Measurements from ENCODE around the gene ARMC3.
A peak's percentile ranks its signal among the peaks of the same experiment; 100 is the strongest.

The ARMC3 gene

DNA sequence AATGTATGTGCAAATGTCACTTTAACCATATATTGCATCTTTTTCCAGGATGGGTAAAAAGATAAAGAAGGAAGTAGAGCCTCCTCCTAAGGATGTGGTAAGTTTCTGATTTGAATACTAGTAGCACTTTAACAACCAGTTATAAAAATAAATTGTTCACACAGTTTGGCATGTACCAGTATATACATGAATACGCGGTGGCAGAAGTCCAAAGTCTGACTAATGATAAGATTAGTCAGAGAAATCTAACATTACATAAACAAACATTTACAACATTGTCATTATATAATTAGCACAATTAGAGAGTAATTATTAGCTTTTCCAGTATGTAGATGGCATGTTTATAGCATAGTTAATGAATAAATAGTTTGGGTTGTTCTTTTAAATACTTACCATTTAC, 4.1 kb downstream of the ARMC3 start:
- no peak for DNase-seq

DNA sequence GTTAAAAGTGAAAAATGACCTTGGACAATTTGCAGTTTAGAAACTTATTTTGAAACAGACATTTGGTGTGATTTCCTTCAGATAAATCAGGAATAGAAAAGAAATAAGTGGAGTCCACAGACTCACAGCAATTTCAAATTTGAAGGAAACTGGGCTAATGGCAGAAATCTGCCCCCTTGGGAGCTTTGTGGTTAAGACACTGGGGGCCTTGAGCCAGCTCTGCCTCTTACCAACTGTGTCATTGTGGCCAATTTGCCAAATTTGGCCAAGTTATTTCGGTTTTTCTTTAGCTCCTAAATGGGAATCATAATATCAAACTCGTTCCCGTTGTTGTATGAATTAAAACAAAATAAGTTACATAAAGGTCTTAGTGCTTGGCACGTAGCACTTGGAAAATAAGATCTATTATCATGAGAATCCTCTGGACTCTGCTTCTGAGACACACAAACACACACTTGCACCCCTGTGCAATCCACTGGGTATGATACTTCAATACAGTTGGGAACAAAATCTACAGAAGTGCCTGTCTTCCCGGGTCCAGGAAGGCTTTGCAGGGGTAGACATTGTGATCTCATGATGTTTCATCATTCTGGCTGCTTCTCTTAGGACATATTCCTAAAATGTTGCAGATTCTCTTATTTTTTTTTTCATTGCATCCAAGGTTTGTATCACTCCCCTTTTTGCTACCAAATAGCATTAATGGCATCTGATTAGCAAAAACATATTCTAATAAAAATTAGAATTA, 4.9 kb downstream of the ARMC3 start:
- DNase-seq = no peak

DNA sequence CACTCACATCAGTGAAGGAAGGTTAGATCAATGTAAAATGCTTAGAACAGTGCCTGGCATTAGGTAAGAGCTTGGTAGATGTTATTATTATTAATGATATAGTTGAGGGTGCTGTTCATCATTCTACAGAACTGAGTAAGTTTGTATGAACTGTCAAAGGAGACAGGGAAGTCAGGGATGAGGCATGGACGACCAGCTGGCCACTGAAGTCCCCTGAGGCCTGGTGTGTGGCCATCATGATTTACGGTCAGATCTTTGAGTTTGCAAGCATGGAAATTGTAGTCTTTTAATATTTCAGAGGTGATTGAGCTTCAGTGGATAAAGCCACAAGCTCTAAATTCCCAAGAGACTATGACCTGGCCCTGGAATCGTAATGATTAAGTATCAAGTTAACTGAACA, 6.9 kb downstream of the ARMC3 start:
- no peak for DNase-seq

DNA sequence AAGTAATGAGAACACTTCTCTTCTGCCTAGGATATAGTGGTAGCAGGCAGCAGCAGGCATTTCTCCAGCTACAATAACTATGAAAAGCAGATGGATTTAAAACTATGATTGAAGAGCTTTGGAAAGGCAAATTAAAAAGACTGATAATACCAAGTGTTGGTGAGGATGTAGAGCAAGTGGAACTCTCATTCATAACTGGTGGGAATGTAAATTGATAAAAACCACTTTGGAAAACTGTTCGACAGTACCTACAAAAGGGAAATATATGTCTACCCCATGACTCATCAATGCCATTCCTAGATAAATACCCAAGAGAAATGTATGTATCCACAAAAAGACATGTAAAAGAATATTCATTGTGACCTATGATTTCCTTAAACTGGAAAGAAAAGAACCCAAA, 14.6 kb downstream of the ARMC3 start:
- no peak for DNase-seq

DNA sequence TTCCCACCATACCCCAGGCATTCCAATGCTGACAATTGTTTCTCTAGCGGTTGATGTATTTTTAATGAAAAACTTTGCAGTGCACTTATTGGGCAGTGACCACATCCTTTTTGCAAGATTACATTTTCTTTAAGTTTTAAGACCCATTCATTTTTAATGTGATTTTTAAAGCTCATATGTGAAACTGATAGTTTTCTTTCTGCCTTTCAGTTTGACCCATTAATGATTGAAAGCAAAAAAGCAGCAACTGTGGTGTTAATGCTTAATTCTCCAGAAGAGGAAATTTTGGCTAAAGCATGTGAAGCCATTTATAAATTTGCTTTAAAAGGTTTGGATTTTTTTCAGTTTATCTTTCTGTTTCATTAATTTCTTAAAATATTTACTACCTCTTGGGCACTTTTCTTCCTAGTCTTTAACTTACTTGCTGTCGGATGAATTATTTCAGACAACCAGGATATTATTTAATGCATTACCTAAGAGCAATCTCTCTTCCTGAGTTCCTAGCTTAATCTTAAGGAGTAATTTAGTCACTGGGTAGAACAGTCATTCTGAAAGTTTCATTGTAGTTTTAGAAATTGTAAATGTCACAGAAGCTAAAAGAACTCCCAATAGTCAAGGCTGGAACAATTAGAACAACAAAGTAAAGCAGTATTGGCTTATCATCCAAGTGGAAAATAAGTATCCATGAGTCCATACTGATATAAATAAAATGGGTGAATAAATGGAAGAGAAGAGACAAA, 18.3 kb downstream of the ARMC3 start:
- no peak for DNase-seq

DNA sequence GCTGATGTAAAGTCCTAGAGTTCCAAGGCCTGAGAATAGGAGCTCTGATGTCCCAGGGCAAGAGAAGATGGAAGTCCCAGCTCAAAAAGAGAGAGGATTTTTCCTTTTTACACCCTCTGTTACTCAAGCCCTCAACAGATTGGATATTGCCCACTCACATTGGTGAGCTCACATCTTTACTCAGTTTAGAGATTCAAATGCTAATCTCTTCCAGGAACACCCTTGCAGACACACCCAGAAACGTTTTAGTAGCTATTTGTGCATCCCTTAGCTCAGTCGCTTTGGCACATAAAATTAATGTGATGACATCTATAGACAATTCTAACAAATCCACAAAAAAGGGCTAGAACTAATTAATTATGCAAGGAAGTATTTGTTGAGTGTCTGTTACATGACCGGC, 27.1 kb downstream of the ARMC3 start:
- no peak for DNase-seq

DNA sequence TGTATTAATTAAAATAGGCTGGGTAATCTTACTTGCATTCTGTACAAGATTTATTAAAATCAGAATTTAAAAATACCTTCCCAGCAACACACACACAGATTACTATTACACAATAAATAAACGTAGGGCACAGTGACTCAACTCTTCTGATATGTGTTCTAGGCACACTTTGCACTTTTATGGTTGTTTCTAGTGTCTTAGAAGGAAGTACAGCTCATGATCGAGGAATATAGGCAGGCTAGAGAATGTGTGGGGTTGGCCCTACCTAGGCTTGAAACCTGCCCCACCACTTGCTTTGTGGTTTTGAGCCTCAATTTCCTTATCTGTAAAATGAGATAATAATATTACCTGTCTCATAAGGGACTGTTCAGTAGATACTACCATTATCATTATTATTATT, 30.5 kb downstream of the ARMC3 start:
- no peak for DNase-seq

DNA sequence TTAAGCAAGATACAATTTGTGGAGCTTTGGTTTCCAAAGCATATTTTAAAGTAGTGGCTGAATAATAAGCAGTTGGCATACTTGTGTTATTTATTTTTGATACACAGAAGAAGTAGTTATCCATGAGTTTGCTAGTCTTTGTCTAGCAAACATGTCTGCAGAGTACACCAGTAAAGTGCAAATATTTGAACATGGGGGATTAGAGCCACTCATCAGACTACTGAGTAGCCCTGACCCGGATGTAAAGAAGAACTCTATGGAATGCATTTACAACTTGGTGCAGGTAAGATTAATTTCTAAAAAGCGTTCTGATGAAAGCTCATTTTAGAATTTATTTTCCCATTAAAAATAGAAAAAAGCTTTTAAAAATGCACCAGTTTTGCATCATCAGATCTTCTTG, 31.4 kb downstream of the ARMC3 start:
- DNase-seq = peak; percentile 8

DNA sequence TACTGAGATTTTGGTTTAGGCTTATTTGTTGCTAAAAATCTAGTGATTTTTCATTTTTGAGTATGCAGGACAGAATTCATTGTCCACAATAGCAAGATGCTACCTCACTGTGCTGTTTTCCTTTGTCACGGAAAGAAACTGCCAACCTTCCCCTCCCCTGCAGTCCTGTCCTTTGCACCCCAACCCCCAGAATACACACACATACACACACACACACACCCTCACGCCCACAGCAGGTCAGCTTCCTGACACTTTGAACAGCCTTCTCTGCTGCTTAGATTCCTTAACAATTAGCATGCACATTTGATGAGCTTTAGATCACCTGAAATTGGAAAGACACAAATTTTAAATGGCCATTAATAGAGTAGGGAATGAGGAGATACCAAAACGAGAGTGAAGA, 32.1 kb downstream of the ARMC3 start:
- DNase-seq = no peak

DNA sequence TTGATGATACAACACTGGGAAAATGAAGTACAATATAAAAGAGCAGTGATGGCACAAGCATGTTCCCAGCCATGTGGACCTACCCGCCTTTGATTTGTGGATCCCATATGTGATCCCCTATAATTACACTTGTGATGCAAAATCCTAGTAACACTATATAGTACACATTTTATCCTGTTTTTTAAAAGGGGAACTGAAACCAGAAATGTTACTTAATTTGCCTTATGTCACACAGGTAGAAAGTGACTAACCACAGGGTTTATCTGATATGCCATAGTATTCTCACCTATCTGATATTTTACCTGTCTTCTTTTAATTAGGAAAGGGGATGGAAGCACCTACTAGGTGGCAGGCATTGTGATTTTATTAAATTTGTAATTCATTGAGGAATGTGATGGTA, 35.0 kb downstream of the ARMC3 start:
- no peak for DNase-seq

DNA sequence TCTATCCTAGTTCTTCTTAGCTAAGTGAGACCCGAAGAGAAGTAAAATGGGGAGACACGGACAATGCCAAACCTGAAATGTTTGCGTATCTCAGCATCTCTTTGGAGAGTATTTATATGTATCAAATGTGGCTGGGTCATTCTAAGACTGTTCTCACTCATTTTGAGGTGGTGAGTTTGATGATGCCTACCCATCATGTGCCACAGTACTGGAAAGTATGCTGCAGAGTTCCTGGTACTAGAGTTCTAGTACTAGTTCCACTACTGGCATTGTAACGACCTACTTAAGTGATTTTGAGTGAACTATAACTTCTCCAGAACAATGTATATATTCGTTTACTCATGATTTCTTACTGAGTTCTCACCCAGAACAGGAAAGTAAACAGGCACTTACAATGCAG, 41.9 kb downstream of the ARMC3 start:
- no peak for DNase-seq

DNA sequence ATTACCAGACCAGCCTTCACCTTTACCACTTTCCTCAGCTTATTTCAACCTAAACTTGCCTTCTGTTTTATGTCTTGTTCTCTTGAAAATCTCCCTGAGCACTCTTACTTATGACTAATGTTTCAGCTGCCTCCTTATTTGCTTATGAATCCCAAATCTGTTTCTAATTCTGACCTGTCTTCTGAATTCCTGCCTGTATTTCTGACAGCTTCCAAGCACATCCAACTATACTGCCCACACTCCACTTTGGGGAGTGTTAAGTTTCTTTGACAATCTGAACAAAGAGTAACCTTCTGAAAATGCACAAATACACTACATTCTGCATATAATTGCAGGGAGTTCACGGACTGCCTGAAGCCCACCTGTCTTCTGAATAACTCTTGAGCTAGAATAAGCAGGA, 48.7 kb downstream of the ARMC3 start:
- DNase-seq = no peak

DNA sequence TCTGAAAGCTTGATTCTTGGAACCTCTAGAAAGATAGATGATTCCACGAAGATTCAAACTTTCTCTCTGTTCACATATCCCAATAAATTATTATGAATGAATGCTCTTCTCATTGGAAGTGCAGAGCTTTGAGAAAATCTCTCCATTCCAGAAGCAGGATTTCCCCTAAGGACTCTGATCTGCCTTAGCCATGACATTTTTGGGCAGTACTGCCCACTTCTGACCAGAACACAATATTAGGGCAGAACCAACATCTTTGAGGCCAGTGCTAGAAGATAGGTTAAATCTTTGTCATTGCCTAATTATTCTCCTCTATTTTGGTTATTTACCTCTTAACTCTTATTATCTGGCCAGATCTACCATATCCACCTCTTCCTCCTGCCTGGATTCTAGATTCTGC, 49.9 kb downstream of the ARMC3 start:
- no peak for DNase-seq

DNA sequence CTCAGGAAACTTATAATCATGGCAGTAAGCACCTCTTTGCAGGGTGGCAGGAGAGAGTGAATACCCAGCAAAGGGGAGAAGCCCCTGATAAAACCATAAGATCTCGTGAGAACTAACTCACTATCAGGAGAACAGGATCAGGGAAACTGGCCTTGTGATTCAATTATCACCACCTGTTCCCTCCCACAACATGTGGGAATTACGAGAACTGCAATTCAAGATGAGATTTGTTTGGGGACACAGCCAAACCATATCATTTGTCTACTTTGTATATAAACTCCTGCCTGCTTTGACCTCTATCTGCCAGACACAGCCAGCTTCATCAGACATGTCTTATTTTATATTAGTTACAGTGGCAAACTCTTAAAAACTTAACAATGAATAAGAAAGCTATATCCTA, 50.4 kb downstream of the ARMC3 start:
- DNase-seq = no peak

DNA sequence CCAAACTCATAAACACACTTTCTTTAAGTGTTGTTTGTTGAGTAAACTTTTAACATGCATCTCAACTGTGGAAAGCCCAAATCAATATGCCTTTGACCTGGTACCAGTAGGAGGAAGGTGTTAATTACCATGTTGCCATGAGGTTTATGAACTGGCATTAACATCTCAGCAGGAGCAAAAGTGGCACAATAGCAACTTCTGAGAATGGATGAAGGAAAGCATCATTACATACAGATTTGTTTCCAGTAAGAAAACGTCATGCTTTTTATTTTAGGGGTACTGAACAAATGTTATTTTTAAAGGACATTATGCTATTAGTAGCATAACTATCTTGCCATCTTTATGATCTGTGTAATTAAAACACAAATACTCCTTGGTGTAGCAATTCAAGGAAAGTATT, 51.1 kb downstream of the ARMC3 start:
- DNase-seq = no peak

DNA sequence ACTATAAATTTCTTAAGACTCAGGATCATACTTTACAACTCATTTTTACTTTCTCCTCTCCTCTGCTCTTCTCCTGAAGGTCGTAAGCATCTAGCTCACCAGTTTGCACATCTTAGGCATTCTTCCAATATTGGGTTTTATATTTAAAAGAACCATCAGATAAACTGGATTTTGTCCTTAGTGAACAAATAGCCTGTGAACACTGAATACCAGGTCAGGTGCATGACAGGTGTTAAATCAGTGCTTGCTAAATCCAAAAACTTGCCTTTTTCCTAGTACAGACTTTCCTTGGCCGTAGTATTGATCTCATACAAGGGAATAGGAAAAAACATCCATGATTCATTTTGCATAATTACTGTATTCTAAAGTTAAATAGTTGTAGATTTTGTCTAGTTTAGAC, 53.0 kb downstream of the ARMC3 start:
- no peak for DNase-seq

DNA sequence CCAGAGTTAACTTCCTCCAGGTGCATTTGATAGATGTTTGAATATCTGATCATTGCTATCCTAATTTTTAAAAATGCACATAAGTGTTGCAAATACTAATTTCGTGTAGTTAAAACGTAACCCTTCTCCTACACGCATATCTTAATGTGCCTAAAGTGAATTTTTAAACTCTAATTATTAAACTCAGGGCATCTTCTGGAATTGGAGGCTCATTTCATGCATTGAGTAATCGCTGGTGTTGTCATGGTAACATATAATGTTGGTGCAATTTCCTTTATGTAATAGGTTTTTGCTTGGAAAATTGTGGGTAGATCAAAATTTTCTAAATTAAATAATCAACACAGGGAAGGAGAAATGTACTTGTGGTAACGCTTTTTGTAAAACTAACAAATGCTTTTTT, 56.2 kb downstream of the ARMC3 start:
- DNase-seq = no peak

DNA sequence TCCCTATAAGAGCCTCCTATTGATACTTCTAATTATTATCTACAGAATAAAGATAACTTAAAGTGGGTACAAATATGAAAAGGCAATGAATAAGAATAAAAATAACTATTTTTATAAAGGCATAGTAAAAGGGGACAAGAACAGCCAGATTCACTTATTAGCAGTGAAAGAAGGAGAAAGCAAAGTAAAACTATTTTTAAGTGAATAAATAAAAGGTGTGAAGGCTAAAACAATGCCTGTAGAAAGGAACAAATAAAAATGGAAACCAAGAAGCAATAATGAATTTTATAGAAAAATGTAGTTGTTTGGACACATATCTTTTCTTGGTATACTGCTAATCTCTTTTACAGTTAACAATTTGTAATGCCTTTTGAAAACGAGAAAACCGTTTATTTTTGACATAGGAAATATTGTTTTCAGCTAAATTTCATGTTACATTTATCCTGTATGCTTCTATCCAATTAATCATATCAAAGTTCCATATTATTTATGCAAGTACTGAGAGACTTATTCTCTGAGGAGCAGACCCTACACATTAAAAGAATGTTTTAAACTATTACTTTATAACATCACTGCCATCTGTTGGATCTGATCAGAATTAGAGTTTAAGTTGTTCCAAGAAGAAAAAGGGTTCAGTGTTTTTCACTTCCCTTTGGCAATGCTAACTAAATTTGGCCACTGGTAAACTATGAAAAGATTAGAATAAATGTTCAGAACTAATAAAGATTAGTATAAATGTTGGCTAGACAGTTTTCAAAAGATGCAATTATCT, 59.1 kb downstream of the ARMC3 start:
- peak; percentile 19 for DNase-seq

DNA sequence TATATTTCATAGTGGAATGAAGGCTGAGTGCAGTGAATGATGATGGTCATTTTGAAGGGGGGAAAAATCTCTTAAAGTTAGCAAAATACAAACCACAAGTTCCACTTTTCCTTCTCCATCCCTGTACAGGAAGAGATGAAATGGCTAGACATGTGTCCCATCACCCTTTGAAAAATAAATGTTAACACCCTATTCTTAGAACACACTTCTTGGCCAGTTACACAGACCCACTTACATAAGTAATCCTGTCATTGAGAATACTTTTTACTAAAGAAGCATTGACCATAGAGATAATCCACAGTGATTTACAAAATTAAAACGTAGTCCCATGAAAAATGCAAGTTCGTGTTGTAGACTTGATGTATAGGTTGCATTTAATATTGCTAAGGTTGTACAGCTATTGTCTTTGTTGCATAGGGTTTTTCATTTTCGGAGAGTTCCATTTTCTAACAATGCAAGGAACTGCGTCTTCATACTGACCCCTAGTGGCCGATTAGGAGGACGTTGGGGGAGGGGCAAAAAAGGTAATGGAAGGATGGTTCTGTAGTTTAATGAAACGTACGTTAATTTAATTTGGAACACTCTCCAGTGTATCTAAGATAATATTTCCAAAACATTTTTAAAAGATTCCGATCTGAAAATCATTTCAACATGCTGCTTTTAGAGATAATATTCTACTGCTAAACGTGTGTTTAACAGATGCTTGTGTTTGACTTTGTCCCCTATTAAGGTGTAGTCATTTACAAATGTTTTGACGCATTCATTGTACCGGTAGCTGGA, 60.9 kb downstream of the ARMC3 start:
- DNase-seq = peak; percentile 69

DNA sequence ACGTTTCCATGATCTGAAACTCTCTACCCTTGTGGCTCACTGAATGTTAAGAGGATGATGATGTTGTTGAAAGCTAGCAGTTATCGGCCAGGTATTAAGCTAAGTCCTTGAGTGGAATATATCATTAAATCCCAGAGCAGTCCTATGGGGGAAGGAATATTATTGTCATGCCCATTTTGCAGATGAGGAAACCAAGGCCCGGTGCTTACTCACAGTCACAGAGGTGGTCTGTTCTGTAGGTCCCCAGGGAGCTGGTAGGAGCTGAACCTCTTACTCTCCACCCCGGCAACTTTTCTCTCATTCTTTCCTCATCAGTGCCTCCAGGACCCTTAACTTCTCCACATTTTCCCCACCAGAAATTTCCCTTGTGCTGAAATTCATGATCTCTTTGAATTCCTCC, 62.6 kb downstream of the ARMC3 start:
- DNase-seq = no peak

DNA sequence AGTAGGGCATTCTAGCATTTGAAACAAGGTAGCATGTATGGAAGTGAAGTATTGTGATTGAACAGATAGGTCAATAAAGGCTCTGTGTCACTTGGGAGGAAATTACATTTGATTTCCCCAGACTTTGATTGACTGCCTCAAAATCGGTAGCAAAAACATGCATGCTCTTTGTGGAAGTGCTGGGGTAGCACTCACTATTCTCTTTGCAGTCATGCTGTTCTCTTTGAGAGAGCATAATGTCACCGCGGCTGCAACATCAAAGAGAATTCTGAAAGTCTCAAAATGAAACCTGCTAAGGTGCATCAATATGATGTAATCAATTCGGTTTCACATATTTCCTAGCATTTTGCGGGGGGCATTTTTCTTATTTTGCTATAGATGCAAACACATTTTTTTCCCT, 64.2 kb downstream of the ARMC3 start:
- peak; percentile 45 for DNase-seq

DNA sequence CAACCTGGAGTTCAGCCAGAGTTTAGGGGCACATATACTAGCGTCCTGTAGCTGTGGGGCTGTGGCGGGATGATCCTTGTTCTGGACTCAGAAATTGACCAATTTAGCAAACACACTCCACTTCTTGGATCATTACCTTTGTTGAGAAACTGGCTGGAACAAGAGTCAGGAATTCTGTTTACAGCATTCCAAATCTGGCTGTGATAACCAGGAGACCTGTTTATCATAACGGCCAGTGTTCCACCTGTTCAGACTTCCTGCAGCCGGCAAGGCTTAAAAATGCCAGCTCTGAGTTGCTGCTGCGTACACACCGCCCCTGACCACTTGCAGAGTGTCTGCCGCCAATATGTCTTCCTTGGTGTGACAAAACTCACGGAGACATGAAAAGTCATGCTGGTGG, 64.8 kb downstream of the ARMC3 start:
- peak; percentile 21 for DNase-seq

DNA sequence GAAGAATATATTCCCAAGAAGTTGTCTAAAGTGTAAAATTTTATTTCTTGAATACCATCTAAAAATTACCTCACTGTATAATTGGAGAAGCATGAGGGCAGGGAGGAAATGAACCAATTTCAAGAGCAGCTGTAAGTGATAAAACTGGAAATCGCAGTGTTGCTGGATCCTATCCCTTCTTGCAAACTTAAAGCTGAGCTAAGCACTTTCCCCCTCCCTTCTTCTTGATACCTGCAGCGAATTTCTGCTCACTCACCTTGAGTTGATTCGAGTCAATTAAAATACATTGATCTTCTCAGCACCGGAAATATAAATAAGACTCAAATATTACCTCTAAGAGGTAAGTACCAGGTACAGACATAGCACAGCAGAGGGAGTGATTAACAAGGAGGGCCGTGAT, 65.5 kb downstream of the ARMC3 start:
- no peak for DNase-seq
